Cerebellar nuclear complex (tissue), 1 donor: Measurements from ENCODE around the gene TRABD.

Source experiments
- DNase-seq, 2 experiments: peaks; one replicate each; lab custom pipeline; 2025; lab: John Stamatoyannopoulos, UW

TRABD gene

DNA sequence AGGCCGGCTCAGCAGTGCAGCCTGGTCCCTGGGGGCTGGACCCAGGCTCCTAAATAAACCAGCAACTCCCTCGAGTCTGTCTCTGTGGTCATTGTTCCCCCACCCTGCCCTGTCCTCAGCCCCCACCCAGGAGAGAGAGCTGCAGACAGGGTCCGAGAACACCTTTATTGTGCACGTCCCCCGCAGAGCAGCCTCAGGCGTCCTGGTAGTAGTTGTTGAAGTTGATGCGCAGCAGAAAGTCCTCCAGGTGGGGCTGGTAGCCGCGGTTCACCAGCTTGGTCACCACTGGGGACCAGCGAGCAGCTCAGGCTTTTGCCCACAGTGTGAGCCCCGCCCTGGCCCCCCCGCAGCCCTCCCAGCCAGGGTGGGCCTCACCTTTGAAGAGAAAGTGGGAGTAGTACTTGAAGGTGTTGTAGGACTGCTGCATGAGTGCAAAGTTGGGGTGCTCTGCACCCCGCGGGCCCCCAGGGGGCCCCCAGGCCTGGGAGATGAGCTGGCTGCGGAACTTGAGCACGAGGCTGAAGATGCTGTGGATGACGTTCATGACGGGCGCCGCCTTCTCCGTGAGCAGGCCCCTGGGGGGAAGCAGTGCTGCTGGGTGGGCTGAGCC lies 31.9 kb downstream of the TRABD start:
- DNase-seq: no peak

DNA sequence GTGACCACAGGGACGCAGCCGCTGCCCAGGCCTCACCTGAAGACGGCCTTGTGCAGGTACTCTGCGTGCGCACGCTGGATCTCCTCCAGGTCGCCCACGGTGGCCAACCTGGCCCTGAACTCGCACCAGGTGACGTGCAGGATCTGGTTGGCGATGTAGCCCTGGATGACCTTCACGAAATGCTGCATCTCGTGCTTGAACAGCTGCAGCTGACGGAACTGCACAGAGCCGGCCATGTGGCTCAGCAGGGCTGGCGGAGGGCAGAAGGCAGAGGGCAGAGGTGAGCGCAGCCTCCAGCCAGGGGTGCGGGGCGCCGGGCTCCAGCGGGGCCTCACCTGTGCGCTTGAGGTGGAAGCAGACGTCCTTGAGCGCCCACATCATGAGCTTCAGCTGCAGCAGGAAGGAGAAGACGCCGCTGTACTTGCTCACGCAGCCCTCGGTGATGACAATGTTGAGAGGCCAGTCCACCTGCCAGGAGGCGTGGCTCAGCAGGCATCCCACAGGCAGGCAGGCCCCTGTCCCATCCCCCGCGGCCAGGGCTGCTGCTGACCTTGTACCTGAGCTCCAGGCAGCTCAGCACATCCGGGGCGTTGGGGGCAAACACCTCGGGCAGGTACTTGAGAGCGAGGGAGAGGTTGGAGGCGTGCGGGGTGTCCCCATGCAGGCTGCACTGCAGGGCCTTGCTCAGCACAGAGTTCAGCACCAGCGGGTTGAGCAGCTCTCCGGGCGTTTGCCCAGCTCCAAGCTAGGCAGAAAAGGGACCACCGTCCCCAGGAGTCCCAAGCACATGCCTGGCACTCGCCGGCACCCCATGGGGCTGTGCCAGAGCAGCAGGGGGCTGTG lies 32.7 kb downstream of the TRABD start:
- DNase-seq: no peak

- no peak for DNase-seq
Observed at GRCh38 chr22:50218996-50219727, 33.4 kb downstream of the TRABD start.

- no peak for DNase-seq
Observed at GRCh38 chr22:50219800-50220602, 34.3 kb downstream of the TRABD start.

- no peak for DNase-seq
Observed at GRCh38 chr22:50220603-50221409, 35.1 kb downstream of the TRABD start.

DNA sequence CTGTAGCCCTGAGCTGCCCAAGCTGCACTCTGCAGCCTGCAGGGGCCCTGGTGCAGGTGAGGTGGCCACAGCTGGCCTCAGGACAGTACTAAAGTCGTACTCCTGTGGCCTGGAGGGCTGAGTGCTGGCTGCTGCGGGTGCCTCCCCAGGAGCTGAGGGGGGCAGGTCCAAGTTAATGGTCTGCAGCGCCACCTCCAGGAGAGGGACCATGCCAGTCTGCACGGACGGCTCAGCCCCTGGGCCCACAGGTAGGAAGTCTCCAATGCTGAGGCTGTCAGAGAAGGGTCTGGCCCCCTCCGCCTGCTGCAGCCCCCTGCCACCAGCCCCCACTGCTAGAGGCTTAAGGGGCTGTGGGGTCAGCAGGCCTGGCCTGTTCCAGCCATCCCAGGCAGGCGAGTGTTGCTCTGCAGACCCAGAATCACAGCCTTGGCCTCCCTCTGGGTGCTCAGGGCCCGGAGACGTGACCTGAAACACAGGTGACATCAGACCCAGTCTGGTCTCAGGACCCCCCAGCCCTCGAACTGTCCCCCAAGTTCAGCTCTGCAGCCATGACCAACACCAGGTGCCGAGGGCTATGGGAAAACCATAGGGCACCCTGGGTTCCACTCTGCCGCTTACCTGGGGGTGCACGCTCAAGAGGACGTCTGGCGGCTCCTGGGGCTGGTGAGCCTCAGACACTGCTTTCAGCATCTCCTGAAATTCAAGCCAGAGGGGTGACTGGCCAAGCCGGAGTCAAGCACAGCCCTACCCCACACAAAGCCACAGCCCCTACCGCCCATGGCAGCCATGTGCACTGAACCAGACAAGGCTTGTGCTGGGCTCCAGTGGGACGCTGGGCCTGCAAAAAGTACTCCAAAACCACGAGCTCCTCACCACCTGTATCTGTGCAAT lies 35.9 kb downstream of the TRABD start:
- no peak for DNase-seq

GRCh38 chr22:50222508-50222907 lies 36.8 kb downstream of the TRABD start:
- DNase-seq: no peak

- no peak for DNase-seq
Observed at GRCh38 chr22:50224071-50224470, 38.4 kb downstream of the TRABD start.

DNA sequence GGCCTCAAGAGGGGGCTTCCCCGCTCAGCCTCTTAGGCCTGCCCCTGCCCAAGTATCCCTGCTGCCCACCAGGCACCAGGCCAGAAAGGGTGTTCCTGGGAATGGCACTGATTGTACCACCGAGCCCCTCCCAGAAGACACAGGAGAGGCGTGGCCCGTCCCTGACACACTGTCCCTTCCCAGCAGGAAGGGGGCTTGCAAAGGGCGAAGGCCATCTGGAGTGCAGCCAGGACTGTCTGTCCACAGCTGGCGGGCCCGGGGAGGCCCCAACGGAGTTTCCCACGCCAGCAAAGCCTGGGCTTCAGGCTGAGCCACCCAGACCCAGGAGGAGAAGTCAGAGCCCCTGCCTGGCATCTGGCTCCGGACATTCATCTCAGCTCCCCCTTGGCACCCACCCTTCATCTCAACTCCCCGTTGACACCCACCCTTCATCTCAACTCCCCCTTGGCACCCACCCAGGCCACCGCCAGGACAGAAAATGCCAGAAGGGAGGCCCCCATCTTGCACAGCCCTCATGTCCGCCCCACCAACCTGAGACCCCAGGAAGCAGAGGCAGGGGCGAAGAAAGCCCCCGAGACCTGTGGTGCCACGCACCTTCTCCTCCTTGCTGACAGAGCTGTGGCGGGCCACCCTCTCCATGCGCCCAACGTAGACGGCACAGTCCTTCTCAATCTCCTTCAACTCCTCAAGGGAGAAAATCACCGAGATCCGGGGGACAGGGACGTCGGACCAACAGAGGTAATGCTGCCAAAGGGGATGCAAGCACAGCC lies 39.7 kb downstream of the TRABD start:
- DNase-seq: no peak

DNA sequence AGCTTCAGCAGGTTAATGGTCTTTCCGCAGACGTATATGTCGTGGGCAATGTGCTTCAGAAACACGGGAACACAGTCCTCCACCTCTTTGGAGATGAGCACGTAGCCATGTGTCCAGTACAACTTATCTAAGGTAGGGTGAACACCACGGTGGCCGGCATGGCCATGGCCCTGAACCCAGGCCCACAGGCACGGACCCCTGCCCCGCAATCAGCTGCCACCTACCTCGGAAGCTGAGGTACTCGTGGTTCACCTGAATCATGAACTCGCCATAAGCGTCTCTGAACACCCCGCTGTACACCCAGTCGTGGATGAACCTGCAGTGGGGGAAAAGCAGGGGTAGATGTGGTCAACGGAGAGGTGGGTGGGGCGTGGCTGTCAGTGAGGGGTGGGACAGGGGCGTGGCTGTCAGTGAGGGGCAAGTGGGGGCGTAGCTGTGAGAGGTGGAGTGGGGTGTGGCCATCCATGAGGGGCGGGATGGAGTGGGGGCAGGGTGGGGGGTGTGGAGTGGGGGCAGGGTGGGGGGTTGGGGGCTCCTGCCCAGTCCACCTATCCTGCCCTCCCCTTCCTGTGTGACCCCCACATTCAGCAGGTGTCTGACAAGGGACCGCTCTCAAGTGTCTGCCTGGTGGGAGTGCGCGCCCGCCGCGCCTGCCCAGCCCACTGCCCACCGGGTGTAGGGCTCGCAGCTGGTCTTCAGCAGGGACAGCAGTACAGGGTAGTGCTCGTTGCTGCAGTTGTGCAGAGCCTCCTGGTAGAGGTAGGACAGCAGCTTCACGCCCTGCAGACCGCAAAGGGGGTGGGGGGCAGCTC lies 40.6 kb downstream of the TRABD start:
- DNase-seq: no peak

DNA sequence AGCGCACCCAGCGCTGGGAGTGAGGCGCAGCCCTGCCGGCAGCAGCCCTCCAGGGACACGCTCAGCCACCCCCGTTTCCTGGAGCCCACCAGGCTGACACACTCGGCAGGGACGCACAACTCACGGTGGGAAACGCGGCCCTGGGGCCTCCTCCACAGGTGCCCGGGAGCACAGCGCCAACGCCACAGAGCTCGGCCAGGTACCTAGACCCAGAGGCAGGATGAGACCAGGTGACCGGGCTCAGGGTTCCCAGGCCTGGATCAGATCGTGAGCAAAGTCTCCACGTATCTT lies 41.1 kb downstream of the TRABD start:
- DNase-seq: no peak

DNA sequence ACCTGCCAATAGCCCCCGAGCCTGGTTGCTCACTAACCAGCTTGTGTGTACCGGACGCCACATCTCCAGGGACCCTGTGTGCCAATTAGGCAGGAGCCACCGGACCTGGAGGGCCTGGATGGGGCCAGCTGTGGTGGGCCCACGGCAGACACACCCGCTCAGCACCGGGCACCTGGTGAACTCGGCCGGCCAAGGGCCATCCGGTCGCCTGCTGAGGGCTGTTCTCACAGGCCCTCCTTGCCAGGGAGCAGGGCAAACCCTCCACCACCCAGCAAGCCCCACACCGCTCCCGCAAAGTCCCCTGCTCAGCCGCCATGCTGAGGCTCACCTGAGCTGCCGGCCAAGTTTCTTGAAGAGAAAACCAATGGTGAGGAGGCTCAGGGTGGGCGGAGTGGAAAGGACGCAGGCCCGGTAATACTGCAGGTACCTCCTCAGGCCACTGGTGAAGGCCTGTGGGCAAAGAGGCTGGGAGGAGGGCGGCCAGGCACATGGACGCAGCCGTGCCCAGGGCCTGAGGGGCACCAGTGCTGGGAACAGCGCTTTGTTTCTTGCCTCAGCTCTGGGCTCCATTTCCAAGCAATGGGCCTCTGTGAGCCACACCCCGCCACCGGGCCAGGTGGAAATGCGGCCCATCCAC lies 42.0 kb downstream of the TRABD start:
- DNase-seq: no peak

DNA sequence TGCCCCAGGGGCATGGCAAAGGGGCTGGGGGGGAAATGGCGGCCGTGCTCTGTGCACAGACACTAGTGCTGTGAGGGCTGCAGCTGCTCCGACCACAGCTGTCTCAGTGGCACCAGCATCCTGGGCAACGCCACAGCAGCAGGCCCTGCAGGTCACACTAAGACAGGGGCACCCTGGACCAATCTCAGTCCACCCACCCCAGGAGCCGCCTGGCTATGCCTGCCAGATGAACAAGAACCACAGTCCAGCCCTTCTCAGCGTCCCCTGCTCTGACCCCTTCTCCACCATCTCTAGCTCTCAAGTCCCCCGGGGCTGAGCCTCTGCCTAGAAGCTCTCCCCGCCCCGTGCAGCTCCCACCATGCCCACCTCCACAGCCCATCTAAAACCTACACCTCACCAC lies 42.7 kb downstream of the TRABD start:
- DNase-seq: no peak

- no peak for DNase-seq
Observed at GRCh38 chr22:50229370-50229769, 43.7 kb downstream of the TRABD start.

DNA sequence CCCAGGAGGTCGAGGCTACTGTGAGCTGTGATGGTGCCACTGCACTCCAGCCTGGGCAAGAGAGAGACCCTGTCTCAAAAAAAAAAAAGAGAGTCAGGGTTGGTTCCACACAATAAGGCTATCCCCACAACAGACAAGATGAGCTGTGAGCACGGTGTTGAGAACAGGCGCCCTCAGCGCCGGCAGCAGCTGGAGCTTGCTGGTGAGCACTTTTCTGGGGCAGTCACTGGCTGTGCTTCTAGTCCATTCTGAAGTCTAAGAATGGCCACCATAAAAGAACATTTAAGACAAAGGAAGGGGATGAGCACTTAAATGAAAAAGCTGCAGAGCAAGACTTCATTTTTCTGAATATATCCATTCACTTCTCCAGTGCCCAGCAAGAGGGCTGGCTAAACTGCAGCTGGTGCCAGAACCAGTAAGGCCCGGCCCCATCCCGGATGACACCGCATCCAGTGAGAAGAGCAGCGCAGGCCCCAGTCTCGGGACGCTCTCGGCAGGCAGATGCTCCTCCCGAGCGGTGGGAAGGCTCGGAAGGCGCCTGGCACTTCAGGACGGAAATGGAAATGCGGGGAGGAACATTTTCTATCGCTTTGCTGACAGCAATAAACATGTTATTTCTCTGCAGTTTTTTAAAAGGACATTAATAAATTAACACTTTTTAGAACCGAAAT lies 46.9 kb downstream of the TRABD start:
- DNase-seq: no peak

GRCh38 chr22:50233223-50233622 lies 47.5 kb downstream of the TRABD start:
- no peak for DNase-seq

DNA sequence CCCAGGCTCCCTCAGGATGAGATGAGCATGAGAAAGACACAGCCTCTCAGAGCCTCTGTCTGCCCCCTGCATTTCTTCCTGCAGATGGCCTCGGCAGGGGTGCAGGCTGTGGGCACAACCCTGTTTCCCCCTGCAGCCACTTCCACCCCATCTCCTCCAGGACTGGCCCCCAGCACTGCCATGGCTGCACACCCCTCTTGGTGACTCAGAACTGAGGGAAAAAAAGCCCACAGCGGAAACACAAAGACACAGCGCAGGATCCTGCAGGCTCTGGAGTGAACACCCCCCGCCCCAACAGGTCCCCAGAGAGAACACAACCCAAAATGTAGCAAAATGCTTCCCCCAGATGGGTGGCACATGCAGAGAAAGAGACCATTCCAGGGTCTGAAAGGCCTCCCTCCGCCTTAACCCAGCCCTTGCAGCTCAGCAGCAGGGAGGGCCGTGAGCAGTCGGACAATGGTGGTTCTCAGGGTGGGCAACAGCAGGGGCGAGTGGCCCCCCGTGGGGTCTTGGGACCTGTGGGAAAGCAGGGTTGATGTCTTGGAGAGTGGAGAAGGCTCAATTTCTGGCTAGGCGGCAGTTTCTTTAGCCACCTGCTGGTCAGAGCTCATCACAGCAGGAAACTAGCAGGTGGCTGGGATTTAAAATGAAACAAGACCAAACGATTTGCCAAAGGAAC lies 51.2 kb downstream of the TRABD start:
- no peak for DNase-seq
